RCC 7860 (cell line): Measurements from ENCODE around the gene ZNF398.

Experiments used
- DNase-seq: peaks from one replicate; pipeline ENCODE4 v3.0.0-alpha.2; 2015; ENCODE audit warnings: low spot score
- FAIRE-seq: peaks from 2 replicates; lab custom pipeline; 2012; peaks lifted over from hg19 to GRCh38; lab: Jason Lieb, UNC

ZNF398 gene

DNA sequence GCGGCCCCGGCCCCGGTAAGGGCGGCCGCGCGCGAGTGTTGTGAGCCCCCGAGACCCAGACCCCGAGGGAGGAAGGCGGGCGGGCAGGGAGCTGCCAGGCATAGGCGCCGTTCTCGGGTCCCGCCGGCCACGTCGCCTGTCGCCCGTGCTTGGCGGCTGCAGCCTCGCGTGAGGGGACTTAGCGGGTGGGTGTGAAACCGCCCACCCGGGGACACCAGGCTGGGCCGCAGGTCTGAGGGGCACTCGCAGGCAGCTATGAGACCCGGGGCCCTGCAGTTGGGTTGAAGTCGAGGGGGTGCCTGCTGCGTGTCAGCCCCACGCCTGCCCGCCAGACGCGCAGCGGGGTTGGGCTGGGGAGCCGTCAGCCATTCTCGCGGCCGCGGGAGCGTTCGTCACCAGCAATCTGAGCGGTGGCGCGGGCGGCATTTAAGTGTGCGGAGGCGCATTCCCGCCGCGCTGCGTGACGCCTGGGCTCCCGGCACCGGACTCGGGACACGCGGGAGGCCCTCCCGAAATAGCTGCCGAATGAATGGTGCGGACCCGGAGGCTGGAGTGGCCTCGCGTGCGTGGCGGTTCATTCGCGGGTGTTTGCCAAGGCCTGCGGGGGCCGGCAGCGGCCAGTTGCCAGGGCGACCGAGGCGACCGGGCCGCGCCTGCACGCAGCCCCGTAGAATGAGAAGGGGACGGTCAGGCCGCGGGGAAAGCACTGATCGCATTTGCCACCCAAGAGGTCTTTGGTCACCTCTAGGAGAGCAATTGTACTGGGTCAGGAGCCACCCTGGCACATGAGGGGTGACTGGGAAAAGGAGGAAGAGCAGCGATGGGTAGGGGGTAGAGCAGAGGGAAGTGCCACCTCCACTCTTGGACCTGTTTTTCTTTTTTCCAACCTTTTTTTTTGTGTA is 750 bp downstream of the ZNF398 start:
- FAIRE-seq (no peak), DNase-seq (peak; percentile 35)

DNA sequence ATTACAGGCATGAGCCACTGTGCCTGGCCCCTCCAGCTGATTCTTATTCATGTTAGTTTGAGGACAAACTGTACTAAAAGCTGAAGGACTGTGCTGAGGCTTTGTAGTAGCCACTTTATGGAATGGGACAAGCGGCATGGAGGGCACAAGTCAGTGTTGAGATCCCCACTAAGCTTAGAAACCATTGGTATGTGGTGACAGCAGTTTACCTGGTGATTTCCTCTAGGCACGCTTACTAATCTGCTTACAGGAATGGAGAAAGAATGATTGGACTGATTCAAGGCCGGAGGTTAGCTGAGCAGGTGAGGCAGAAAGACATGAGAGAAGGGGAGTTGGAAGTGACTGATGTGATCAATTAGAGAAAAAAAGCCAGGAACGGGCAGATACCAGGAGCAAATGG is 3.7 kb downstream of the ZNF398 start:
- FAIRE-seq (no peak), DNase-seq (no peak)

- FAIRE-seq (no peak), DNase-seq (no peak)
Observed at GRCh38 chr7:149153346-149153745, 6.1 kb downstream of the ZNF398 start.

- DNase-seq (no peak), FAIRE-seq (no peak)
Observed at GRCh38 chr7:149154056-149154455, 6.8 kb downstream of the ZNF398 start.

DNA sequence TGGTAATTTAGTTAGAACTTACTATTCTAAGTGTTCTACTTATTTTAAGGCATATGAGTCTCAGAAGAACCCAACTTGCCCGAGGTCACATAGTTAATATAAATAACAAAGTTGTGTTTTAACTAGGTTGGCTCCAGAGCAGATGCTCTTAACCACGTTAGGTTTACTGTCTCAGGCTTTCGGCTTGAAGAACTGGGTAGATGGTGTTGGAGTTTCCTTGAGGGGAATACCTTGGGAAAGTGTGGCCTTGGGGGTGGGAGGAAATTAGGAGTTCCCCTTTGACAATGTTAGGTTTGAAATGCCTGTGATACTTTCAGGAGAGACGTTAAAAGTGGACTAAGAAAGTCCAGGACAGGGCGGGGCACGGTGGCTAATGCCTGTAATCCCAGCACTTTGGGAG is 9.6 kb downstream of the ZNF398 start:
- DNase-seq (no peak), FAIRE-seq (no peak)

- peak; percentile 54 for DNase-seq
- FAIRE-seq = no peak
Observed at GRCh38 chr7:149161241-149161848, 14.1 kb downstream of the ZNF398 start.

DNA sequence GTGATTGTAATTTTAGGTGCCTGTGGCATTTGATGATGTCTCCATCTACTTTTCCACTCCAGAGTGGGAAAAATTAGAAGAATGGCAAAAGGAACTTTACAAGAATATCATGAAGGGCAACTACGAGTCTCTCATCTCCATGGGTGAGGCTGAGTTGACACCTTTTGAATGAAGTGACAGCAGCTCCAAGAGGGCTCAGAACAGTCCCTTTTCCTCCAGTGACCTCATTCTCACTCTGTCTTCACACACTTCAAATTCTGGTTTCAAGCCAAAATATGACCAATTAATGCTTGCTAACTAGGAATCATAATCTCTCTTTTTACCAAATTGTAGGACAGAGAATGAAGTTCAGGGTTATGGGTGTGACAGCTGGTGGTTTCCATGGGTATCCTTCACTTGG is 18.9 kb downstream of the ZNF398 start:
- DNase-seq (no peak), FAIRE-seq (no peak)

- FAIRE-seq = no peak
- DNase-seq = no peak
Observed at GRCh38 chr7:149166630-149167352, 19.5 kb downstream of the ZNF398 start.

DNA sequence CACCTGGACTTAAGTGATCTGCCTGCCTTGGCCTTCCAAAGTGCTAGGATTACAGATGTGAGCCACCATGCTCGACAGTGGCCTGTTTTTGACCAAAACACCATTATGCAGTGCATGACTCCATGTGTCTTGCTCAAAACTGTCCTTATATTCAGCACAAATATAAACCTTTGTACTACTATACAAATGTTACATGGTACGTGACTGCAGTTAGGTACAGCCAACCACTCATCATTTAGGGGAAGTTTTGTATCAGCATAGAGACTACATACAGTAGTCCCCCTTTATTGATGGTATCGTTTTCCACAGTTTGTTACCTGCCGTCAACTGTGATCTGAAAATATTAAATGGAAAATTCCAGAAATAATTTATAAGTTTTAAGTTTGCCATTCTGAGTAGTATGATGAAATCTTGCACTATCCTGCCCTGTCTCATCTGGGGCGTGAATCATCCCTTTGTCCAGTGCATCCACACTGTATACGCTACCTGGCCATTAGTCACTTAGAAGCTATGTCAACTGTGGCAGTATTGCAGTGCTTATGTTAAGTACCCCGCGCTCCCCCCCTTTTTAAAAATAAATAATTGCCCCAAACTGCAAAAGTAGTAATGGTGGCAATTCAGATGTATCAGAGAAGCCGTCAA is 24.8 kb downstream of the ZNF398 start:
- peak; percentile 71 for DNase-seq
- peak; percentile 70 for FAIRE-seq

DNA sequence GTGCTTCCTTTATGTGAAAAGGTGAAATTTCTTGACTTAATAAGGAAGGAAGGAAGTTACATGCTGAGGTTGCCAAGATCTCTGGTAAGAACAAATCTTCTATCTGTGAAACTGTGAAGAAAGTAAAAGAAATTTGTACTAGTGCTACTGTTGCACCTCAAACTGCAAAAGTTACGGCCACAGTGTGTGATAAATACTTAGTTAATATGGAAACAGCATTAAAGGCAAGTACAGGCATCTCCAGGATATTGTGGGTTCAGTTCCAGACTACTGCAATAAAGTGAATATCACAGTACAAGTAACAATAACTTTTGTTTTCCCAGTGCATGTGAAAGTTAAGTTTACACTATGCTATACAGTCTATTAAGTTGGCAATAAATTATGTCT is 25.3 kb downstream of the ZNF398 start:
- DNase-seq = no peak
- FAIRE-seq = no peak

GRCh38 chr7:149175150-149175549 is 27.9 kb downstream of the ZNF398 start:
- DNase-seq (no peak), FAIRE-seq (no peak)

- no peak for DNase-seq
- FAIRE-seq = no peak
Observed at GRCh38 chr7:149179241-149179640, 32.0 kb downstream of the ZNF398 start.

DNA sequence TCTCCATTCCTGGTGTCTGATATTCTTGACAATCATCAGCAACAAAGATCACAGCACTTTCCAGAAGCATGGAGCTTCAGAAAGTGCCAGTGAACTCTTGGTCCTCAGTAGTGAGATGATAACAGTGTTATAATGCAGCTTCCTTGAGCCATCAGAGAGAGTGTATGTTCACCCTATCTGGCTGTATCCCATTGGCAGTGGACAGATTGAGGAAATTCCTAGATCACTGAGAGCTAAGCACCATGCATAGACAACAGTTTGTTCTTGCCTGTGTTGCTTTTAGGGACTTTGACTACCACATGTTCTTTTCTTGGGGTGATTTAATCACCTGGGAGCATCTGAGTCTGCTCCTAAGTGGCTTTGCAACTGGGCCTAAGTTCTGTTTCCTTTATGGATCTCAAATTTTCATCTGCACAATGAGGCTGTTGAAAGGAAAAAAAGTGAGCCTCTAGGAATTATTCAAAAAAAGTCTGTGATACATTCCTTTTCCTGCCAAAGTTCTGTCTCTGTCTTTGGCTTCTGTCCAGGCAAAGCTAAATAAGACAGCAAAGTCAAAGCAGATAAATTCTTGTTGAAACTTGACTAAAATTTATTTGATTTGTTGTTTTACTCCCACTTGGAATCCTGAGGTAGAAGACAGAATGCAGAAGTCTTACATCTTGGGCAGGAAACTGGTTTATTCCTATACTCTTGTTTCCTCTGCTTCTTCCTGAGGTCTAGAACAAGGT is 33.6 kb downstream of the ZNF398 start:
- DNase-seq = no peak
- no peak for FAIRE-seq

GRCh38 chr7:149181450-149181790 is 34.2 kb downstream of the ZNF398 start:
- FAIRE-seq (no peak), DNase-seq (no peak)

- FAIRE-seq = no peak
- DNase-seq = no peak
Observed at GRCh38 chr7:149184274-149184673, 37.0 kb downstream of the ZNF398 start.

DNA sequence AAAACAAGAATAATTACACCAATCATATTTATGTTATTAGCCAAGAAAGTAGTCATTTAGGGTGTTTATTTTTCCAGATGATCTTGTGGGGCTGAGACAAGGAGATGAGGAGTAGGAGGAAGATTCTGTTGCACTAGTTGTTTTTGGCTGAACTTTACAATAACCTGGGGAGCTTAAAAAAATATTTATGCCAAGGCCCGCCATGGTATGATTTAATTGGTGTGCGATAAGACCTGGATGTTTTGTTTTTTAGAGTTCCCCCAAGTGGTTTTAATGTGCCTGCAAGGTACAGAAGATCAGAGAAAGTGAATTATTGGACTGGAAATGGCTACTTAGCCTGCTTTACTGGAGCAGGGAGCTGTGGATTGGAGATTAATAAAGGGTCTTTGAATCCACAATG is 41.0 kb downstream of the ZNF398 start:
- DNase-seq = no peak
- no peak for FAIRE-seq

GRCh38 chr7:149188637-149189259 is 41.5 kb downstream of the ZNF398 start:
- no peak for DNase-seq
- no peak for FAIRE-seq

DNA sequence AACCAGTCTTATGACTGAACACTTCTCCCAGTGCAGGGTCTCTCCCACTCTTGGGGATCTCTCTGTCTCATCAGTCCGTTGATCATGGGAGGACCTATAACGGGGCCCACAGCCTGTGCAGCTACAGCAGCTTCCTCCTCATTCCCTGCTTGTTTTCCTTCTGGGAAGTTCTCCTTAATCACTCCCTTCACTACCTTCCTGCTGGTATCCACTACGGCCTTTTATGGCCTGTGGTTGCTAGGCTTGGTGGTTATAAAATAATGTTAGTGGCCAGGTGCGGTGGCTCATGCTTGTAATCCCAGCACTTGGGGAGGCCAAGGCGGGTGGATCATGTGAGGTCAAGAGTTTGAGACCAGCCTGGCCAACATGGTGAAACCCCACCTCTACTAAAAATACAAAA is 44.6 kb downstream of the ZNF398 start:
- no peak for FAIRE-seq

DNA sequence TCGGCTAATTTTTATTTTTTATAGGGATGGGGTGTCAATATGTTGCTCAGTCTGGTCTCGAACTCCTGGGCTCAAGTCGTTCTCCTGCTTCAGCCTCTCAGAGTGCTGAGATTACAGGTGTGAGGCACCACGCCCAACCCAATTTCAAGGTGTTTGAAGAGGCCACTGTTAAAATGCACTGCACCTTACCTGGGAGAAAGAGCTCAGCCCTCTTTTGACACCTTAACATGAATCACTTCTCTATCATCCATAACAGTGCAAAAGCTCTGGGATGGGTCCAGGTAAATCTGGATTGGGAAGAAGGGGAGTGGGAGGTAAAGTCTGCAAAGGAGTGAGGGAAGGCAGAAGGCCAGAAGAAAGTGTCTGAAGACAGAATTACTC is 47.5 kb downstream of the ZNF398 start:
- DNase-seq (no peak), FAIRE-seq (no peak)

More for the DNA sequence above, 44.6 kb downstream of the ZNF398 start:
- no peak for DNase-seq
